LNCAP (cell line): Measurements from ENCODE around the gene MAST2.

Experiments used
- CTCF ChIP-seq: fragments of 450-650 bp; IDR thresholded peaks from 2 replicates; pipeline ENCODE4 v1.5.1; 2017; ENCODE audit warnings: mild to moderate bottlenecking

MAST2 gene

GRCh38 chr1:46003315-46003714 lies 199.9 kb downstream of the MAST2 start:
- no peak for TF ChIP-seq CTCF

- TF ChIP-seq CTCF: no peak
These were observed 201.1 kb downstream of the MAST2 start for GRCh38 chr1:46004492-46004891.

- TF ChIP-seq CTCF: no peak
These were observed 202.2 kb downstream of the MAST2 start for GRCh38 chr1:46005594-46005993.

- no peak for TF ChIP-seq CTCF
These were observed 205.2 kb downstream of the MAST2 start for GRCh38 chr1:46008585-46008984.

- TF ChIP-seq CTCF: no peak
These were observed 207.2 kb downstream of the MAST2 start for GRCh38 chr1:46010611-46011010.

- no peak for TF ChIP-seq CTCF
These were observed 207.8 kb downstream of the MAST2 start for GRCh38 chr1:46011121-46011695.

- TF ChIP-seq CTCF: no peak
These were observed 208.8 kb downstream of the MAST2 start for GRCh38 chr1:46012236-46012635.

- TF ChIP-seq CTCF: no peak
These were observed 210.2 kb downstream of the MAST2 start for GRCh38 chr1:46013581-46013980.
